ENCODE data around the gene TUFM. TPM values are rescaled to one million over a fixed set of nuclear protein-coding genes. Genes with fewer than 3 reads are reported as not detected.

The TUFM gene
- total RNA-seq, 1 experiment from 2014 or later: 361 TPM

- no peak for TF ChIP-seq REST (IDR thresholded peaks at IDR 0.05; ENCODE audit: low read depth)
Measured at GRCh38 chr16:28839004-28839639, 7.0 kb downstream of the TUFM start (continued).

DNA sequence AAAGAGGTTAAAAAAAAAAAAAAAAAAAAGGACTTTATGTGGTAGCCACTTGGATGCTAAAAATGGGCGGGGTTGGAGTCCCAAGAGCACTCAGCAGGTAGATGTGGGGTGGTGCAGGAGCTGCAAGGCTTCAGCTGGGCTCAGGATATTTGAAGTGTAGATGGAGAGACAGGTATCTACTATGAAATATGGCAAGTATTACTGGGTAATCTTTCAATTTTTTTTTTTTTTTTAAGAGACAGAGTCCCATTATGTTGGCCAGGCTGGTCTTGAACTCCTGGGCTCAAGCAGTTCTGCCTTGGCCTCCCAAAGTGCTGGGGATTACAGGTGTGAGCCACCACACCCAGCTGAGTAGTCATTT lies 7.6 kb downstream of the TUFM start:
- Histone ChIP-seq H3K4me1 (ENCODE audit: control insufficient read depth in 1 of 2, insufficient read depth in 2 of 2, low read length in 2 of 2) (no peaks in the 10 kb centered on the region), H3K27me3 (ENCODE audit: insufficient read depth, low read length) (no peaks in the 10 kb centered on the region), H4K20me1 (ENCODE audit: insufficient read depth) (no peaks in the 10 kb centered on the region), H3K36me3 (ENCODE audit: control insufficient read depth in 1 of 2, insufficient read depth in 2 of 2, low read length in 2 of 2) (peaks cover 48 to 49% of the 10 kb centered on the region in 2 experiments), H3K27ac (ENCODE audit: low read depth, low read length) (no peak overlapping the region), H3K4me3 (replicated peaks in 1 of 2; ENCODE audit: low read depth in 1 of 2, low read length in 2 of 2) (no peak overlapping the region), H3K9me3 (ENCODE audit: control insufficient read depth in 1 of 2, insufficient read depth in 1 of 2, low read depth in 1 of 2, low read length in 2 of 2) (no peaks in the 10 kb centered on the region), H3K9me2 (ENCODE audit: insufficient read depth) (no peaks in the 10 kb centered on the region), H3K79me2 (ENCODE audit: insufficient read depth, low read length) (peaks cover 4% of the 10 kb centered on the region; the same call in 1 of the 2 replicates), H3K9ac (ENCODE audit: low read length) (no peak overlapping the region), H2AFZ (ENCODE audit: low read depth, low read length, poor library complexity, severe bottlenecking) (no peak overlapping the region), H3K4me2 (ENCODE audit: low read length) (no peak overlapping the region)
- ChIA-PET CTCF (no interaction called here), RAD21 (ENCODE audit: low non-redundant PET in 1 of 2, low total read pairs in 2 of 2, uncharacterized antibody in 2 of 2, unreplicated experiment in 2 of 2) (no interaction called here), POLR2A (no interaction called here)
- DNase-seq (ENCODE audit: low read depth, low spot score) (no peak), ATAC-seq (no peak)
- intact Hi-C loops (cut with micrococcal nuclease): no loop called here
- no TSS peak for BruUV-seq (replicated peaks)
- TF ChIP-seq POLR2AphosphoS5 (IDR thresholded peaks at IDR 0.05; ENCODE audit: low read depth, low read length) (no peak; the same call in 1 of the 2 replicates), EGR1 (IDR thresholded peaks at IDR 0.05; ENCODE audit: low read depth) (no peak), CTCF (IDR thresholded peaks at IDR 0.05 in 2 of 3, conservative IDR thresholded peaks at IDR 0.05 in 1 of 3; ENCODE audit: borderline replicate concordance in 1 of 3, insufficient read depth in 1 of 3, low read depth in 2 of 3, low read length in 2 of 3) (no peak), TCF7L2 (IDR thresholded peaks at IDR 0.05; ENCODE audit: borderline replicate concordance, extremely low read depth, insufficient read depth, insufficient read length) (no peak), SIN3A (IDR thresholded peaks at IDR 0.05; ENCODE audit: low read depth) (no peak), REST (IDR thresholded peaks at IDR 0.05; ENCODE audit: low read depth) (no peak), YY1 (IDR thresholded peaks at IDR 0.05; ENCODE audit: extremely low read depth, insufficient replicate concordance, low read depth, low read length) (no peak), RAD21 (IDR thresholded peaks at IDR 0.05; ENCODE audit: low read depth) (no peak), MAX (IDR thresholded peaks at IDR 0.05) (no peak), ELF1 (IDR thresholded peaks at IDR 0.05; ENCODE audit: borderline replicate concordance, low read depth) (no peak)
- TF ChIP-seq, protein P1, sequence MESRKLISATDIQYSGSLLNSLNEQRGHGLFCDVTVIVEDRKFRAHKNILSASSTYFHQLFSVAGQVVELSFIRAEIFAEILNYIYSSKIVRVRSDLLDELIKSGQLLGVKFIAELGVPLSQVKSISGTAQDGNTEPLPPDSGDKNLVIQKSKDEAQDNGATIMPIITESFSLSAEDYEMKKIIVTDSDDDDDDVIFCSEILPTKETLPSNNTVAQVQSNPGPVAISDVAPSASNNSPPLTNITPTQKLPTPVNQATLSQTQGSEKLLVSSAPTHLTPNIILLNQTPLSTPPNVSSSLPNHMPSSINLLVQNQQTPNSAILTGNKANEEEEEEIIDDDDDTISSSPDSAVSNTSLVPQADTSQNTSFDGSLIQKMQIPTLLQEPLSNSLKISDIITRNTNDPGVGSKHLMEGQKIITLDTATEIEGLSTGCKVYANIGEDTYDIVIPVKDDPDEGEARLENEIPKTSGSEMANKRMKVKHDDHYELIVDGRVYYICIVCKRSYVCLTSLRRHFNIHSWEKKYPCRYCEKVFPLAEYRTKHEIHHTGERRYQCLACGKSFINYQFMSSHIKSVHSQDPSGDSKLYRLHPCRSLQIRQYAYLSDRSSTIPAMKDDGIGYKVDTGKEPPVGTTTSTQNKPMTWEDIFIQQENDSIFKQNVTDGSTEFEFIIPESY (IDR thresholded peaks at IDR 0.05; ENCODE audit: extremely low read depth, insufficient replicate concordance, low read length): no peak

Data from HCT116 (cell line).